CD4-positive, alpha-beta T cell (primary cell): ENCODE data around the gene MAPKAPK5. TPM values are rescaled to one million over a fixed set of nuclear protein-coding genes. Genes with fewer than 3 reads are reported as not detected.
"Not testable (repeated sequence)": the region's sequence is repeated elsewhere in the genome, so short reads cannot be mapped to it uniquely, and the experiment has no call there.

Experiments
- ATAC-seq: fragments of 200-7000 bp; cut with Tn5 transposase; one replicate; pipeline ENCODE4 v1.10.0; 2022; ENCODE audit warnings: mild to moderate bottlenecking; ENCODE audit not compliant: poor library complexity
- CTCF ChIA-PET: fragments of 350-600 bp; sonication (Branson Sonifier 250); formaldehyde crosslinking; loops from one replicate; lab custom pipeline; 2021; ENCODE audit warnings: antibody characterized with exemption, inconsistent platforms; lab: Charles Lee
- POLR2A ChIA-PET: fragments of 350-600 bp; sonication (Branson Sonifier 250); formaldehyde crosslinking; loops from one replicate; lab custom pipeline; 2021; ENCODE audit warnings: antibody characterized with exemption, inconsistent platforms; lab: Charles Lee
- DNase-seq, 14 experiments: peaks; one replicate each; pipeline ENCODE4 v3.0.0-alpha.2; 2013 to 2020; ENCODE audit warnings: mixed read lengths in 2 of 14
- H3K27ac ChIP-seq, 2 donors: one replicate each; pipeline versions ENCODE4 v1.5.1 to v1.7.0; 2013; ENCODE audit warnings: low read length in 2 of 2, low read depth in 1 of 2, mild to moderate bottlenecking in 1 of 2
- H3K27me3 ChIP-seq, 2 experiments: 1 replicate in 1 of 2; 2 replicates in 1 of 2; pipeline versions ENCODE4 v1.6.1 to v1.7.0; 2013; ENCODE audit warnings: low read length in 2 of 2, control low read depth in 1 of 2, mild to moderate bottlenecking in 1 of 2, moderate library complexity in 1 of 2; ENCODE audit not compliant: insufficient read depth in 2 of 2, control insufficient read depth in 1 of 2
- H3K36me3 ChIP-seq: one replicate; pipeline ENCODE4 v1.6.1; 2013; ENCODE audit warnings: low read length, control low read depth; ENCODE audit not compliant: insufficient read depth
- H3K4me1 ChIP-seq: one replicate; pipeline ENCODE4 v1.6.1; 2013; ENCODE audit warnings: low read length, control low read depth; ENCODE audit not compliant: insufficient read depth
- H3K4me3 ChIP-seq: one replicate; pipeline ENCODE4 v1.5.1; 2013; ENCODE audit warnings: mild to moderate bottlenecking, low read length, moderate library complexity
- H3K9me3 ChIP-seq, 2 experiments: 1 replicate in 1 of 2; 2 replicates in 1 of 2; pipeline versions ENCODE4 v1.6.1 to v1.7.0; 2013; ENCODE audit warnings: low read length in 2 of 2, mild to moderate bottlenecking in 2 of 2, control low read depth in 1 of 2, moderate library complexity in 1 of 2; ENCODE audit not compliant: control insufficient read depth in 1 of 2, insufficient read depth in 1 of 2
- H3K27ac Mint-ChIP-seq: one replicate; pipeline ENCODE4 v1.8.0; 2020; ENCODE audit warnings: mixed read lengths
- H3K27me3 Mint-ChIP-seq: one replicate; pipeline ENCODE4 v1.8.0; 2021; ENCODE audit warnings: mixed read lengths
- H3K36me3 Mint-ChIP-seq: one replicate; pipeline ENCODE4 v1.8.0; 2021; ENCODE audit warnings: low read depth, mixed read lengths
- H3K4me1 Mint-ChIP-seq: one replicate; pipeline ENCODE4 v1.8.0; 2021; ENCODE audit warnings: low read depth, mixed read lengths
- H3K4me3 Mint-ChIP-seq: one replicate; pipeline ENCODE4 v1.8.0; 2020; ENCODE audit warnings: mild to moderate bottlenecking, mixed read lengths
- H3K9me3 Mint-ChIP-seq: one replicate; pipeline ENCODE4 v1.8.0; 2020; ENCODE audit warnings: mixed read lengths
- intact Hi-C, 2 experiments: fragments of 100-400 bp; cut with DNase I in 1 of 2; cut with micrococcal nuclease in 1 of 2; formaldehyde crosslinking; loops; one replicate each; pipeline versions ENCODE4 v1.15.1 to v1.9.0; 2023 to 2025; cut with DNase I, micrococcal nuclease
- total RNA-seq, 174 experiments: library from RNA in 2 of 174; stranded (reverse) in 2 of 174; gene quantifications; one replicate each; pipeline ENCODE4 v1.2.3 and lab custom pipeline; 2021 to 2026
- TF ChIP-seq, protein P1 (sequence below): fragments of 200-600 bp; IDR thresholded peaks from one replicate; pipeline ENCODE4 v1.8.0; 2022; ENCODE audit warnings: antibody characterized with exemption, mild to moderate bottlenecking

MAPKAPK5 gene
- total RNA-seq, 2 experiments from 2014 or later = 62.2 to 63.6 TPM

- TF ChIP-seq, protein P1, sequence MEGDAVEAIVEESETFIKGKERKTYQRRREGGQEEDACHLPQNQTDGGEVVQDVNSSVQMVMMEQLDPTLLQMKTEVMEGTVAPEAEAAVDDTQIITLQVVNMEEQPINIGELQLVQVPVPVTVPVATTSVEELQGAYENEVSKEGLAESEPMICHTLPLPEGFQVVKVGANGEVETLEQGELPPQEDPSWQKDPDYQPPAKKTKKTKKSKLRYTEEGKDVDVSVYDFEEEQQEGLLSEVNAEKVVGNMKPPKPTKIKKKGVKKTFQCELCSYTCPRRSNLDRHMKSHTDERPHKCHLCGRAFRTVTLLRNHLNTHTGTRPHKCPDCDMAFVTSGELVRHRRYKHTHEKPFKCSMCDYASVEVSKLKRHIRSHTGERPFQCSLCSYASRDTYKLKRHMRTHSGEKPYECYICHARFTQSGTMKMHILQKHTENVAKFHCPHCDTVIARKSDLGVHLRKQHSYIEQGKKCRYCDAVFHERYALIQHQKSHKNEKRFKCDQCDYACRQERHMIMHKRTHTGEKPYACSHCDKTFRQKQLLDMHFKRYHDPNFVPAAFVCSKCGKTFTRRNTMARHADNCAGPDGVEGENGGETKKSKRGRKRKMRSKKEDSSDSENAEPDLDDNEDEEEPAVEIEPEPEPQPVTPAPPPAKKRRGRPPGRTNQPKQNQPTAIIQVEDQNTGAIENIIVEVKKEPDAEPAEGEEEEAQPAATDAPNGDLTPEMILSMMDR = no peak
- ATAC-seq (no peak), DNase-seq (no peak)
- no peak overlapping the region for H3K27ac ChIP-seq
- no peaks in the 10 kb centered on the region for H3K9me3 ChIP-seq
- no peak overlapping the region for H3K4me3 ChIP-seq
- intact Hi-C loops = no loop called here
- no peak overlapping the region for H3K4me3 Mint-ChIP-seq
- H3K27me3 ChIP-seq = no peaks in the 10 kb centered on the region
- peaks cover 6% of the 10 kb centered on the region for H3K4me1 ChIP-seq
- no peaks in the 10 kb centered on the region for H3K36me3 Mint-ChIP-seq
- H3K4me1 Mint-ChIP-seq = peaks cover 6% of the 10 kb centered on the region
- H3K9me3 Mint-ChIP-seq = no peaks in the 10 kb centered on the region
- H3K27ac Mint-ChIP-seq = no peak overlapping the region
- no peaks in the 10 kb centered on the region for H3K36me3 ChIP-seq
- H3K27me3 Mint-ChIP-seq = no peaks in the 10 kb centered on the region
- ChIA-PET POLR2A (interaction anchor here (1.1 kb wide), 1 partner anchor 25 kb away, joined by 3 read pairs; no protein-coding TSS in a partner anchor), CTCF (interaction anchor here (0.6 kb wide), 1 partner anchor 1586 kb away, joined by 3 read pairs; no protein-coding TSS in a partner anchor)
These were observed 25.9 kb upstream of the MAPKAPK5 start for GRCh38 chr12:111816065-111816615.

- H3K36me3 ChIP-seq, DNase-seq, POLR2A ChIA-PET, H3K4me1 Mint-ChIP-seq, H3K27ac Mint-ChIP-seq, H3K27ac ChIP-seq, H3K36me3 Mint-ChIP-seq, intact Hi-C loops, H3K4me3 Mint-ChIP-seq, H3K4me3 ChIP-seq, H3K27me3 ChIP-seq, H3K4me1 ChIP-seq, H3K9me3 ChIP-seq, H3K27me3 Mint-ChIP-seq, ATAC-seq, H3K9me3 Mint-ChIP-seq, CTCF ChIA-PET: not testable (repeated sequence)
These were observed 25.1 kb upstream of the MAPKAPK5 start for GRCh38 chr12:111816898-111817297.

- H3K36me3 Mint-ChIP-seq = no peaks in the 10 kb centered on the region
- peaks cover under 1% of the 10 kb centered on the region for H3K4me1 Mint-ChIP-seq
- CTCF ChIA-PET = no interaction called here
- no peak overlapping the region for H3K27ac Mint-ChIP-seq
- H3K27me3 Mint-ChIP-seq = peaks cover 11% of the 10 kb centered on the region
- TF ChIP-seq, protein P1 = no peak
- H3K27me3 ChIP-seq = no peaks in the 10 kb centered on the region
- peaks cover 1% of the 10 kb centered on the region for H3K4me1 ChIP-seq
- H3K4me3 ChIP-seq = no peak overlapping the region
- POLR2A ChIA-PET = no interaction called here
- intact Hi-C loops = no loop called here
- ATAC-seq (no peak), DNase-seq (no peak)
- H3K4me3 Mint-ChIP-seq = no peak overlapping the region
- H3K36me3 ChIP-seq = no peaks in the 10 kb centered on the region
- no peaks in the 10 kb centered on the region for H3K9me3 Mint-ChIP-seq
- no peaks in the 10 kb centered on the region for H3K9me3 ChIP-seq
- H3K27ac ChIP-seq = no peak overlapping the region
These were observed 23.7 kb upstream of the MAPKAPK5 start for GRCh38 chr12:111818340-111818739.
